Esophagus mucosa (tissue), 1 donor: ENCODE measurements around the gene SCAMP3. TPM values are rescaled to one million over a fixed set of nuclear protein-coding genes. Genes with fewer than 3 reads are reported as not detected.
"Not testable (repeated sequence)": the region's sequence is repeated elsewhere in the genome, so short reads cannot be mapped to it uniquely, and the experiment has no call there.

Experiments
- ATAC-seq: fragments of 200-7000 bp; cut with Tn5 transposase; one replicate; pipeline ENCODE4 v1.9.1; 2020
- total RNA-seq: library from RNA; stranded (reverse); gene quantifications from one replicate; pipeline ENCODE4 v1.2.4, GENCODE V29; 2023
- donor health status: DM: yes; HTN: yes; CAD: no.

Gene SCAMP3
- total RNA-seq, 1 donor from 2014 or later: 43.3 TPM

DNA sequence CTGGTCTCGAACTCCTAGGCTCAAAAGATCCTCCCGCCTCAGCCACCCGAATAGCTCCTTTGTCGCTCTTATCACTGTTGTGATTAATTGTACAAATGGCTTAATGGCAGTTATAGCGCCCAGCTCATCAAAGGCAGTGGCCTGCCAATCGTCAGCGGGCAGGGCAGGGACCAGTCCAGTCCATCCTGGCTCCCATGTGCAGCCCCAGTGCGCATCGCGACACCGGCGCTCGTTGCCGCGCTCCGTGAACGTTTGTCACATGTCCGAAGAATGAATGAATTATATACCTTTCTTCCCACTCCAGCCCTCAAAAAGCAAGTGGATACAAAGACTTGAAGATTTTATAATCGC lies 35.3 kb downstream of the SCAMP3 start:
- peak; percentile 47 for ATAC-seq

DNA sequence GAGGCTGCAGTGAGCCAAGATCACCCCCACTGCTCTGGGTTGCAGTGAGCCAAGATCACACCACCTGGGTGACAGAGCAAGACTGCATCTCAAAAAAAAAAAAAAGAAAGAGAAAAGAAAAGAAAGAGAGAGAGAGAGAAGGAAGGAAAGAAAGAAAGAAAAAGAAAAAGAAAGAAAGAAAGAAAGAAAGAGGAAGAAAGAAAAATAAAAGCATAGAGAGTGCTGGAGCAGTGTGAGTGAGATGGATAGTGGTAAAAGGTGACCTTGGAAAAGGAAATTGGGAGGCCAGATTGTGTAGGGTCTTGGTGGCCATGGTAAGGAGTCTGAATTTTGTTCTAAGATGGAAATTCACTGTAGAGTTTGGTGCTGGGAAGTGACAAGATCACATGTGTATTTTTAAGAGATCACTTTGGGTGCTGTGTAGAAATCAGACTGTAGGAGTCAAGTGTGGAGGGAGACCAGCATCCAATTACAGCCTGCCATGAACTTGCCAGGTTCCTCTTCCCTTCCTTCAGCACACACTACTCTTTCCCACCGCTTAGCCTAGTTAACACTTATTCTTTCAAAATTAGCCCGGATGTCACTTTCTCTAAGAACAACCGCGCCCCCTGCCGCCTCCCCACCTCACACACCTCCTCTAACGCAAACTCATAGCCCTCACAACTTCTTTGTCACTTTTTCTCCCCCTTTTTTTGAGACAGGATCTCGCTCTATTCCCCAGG lies 35.8 kb downstream of the SCAMP3 start:
- ATAC-seq: peak; percentile 43

DNA sequence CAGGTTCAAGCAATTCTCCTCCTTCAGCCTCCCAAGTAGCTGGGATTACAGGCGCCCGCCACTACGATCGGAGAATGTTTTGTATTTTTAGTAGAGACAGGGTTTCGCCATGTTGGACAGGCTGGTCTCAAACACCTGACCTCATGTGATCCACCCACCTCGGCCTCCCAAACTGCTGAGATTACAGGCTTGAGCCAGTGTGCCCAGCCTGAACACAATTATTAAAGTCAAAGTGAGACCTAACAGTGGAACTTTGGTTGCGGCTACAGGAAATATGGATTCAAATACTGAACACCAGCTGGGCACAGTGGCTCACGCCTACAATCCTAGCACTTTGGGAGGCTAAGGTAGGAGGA lies 36.8 kb downstream of the SCAMP3 start:
- not testable (repeated sequence) for ATAC-seq

DNA sequence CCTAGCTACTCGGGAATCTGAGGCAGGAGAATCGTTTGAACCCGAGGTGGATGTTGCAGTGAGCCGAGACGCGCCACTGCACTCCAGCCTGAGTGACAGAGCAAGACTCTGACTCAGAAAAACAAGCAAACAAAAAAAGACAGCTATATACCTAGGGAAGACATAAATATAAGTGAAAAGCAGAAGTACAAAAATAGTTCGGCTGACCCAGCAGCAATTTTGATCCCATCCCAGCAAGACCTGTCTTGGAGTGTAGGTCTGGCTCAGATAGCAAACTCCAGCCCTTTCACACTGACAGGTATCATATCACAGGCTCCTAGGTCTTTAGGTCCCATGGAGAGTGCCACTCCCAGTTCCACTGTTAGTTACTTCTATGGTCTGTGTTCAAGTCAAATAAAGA lies 39.1 kb downstream of the SCAMP3 start:
- ATAC-seq: no peak

DNA sequence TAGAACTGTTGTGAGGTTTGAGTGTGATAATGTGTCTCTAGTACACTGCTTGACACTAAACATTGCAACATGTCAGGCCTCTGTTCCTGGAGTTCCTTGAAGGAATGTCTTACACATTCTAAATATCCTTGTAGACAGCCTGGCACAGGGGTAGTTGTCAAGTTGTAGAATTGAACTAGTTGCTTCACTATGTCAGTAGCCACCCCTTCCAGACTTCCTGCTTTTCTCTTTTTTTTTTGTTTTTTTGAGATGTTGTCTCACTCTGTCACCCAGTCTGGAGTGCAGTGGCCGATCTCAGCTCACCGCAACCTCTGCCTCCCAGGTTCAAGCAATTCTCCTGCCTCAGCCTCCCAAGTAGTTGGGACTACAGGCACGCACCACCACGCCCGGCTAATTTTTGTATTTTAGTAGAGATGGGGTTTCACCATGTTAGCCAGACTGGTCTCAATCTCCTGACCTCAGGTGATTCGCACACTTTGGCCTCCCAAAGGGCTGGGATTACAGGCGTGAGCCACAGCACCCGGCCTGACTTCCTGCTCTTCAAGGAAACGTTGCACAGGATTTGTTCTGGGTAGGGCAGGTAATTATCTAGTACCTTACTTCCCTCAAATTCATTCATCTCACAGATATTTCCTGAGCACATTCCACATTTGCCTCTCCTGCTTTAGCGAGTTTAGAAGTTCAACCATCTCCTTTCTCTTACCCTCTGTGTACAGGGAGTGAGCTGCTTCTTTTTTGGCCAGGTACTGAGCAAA lies 41.8 kb downstream of the SCAMP3 start:
- ATAC-seq: peak; percentile 53

DNA sequence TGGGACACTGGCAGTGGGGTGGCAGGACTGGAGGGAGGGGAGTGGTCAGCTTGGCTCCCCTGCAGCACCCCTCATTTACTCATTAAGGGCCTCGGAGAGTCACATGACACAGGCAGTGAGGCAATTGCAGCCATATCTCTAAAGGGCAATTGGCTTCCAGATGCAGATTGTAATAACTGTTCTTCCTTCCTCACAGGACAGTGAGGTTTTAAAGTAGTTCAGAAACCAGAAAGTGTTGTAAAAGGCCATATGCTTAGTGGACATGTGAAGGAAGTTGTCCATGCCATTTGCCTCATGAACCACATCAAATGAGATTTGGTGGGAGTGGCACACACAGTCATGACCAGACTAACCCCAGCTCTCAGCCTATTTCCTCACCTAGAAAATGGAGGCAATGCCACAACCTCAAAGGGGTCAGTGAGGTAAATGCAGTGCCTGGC lies 42.5 kb downstream of the SCAMP3 start:
- peak; percentile 14 for ATAC-seq

DNA sequence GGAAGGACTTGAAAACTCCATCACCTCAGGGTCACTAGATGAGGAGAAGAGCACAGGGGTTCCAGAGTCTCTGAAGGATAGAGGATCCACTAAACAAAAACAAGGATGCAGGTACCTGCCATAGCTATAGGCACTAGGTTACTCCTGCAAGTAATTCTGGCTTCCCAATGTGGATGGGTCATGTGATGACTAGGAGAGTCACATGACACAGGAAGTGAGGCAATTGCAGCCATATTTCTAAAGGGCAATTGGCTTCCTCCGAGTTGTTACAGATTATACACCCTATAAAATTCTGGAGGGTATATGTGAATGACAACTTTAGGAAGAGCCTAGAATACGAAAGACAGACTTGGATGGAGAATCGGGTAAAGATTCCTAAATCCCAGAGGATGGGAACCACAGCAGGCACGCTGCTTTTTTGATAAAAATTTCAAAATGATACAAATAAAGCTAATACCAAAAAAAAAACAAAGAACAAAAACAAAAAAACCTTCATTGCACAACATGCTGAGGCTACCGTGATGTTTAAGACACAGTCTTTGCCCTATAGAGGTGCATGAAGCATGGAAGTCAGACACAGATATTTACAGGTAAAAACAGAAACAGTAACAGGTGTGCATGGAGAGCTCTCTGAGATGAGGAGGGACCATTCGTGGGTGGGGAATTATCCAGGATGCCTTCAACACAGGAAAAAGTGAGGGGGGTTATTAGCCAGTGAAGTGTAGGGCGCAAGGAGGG lies 43.1 kb downstream of the SCAMP3 start:
- peak; percentile 24 for ATAC-seq

DNA sequence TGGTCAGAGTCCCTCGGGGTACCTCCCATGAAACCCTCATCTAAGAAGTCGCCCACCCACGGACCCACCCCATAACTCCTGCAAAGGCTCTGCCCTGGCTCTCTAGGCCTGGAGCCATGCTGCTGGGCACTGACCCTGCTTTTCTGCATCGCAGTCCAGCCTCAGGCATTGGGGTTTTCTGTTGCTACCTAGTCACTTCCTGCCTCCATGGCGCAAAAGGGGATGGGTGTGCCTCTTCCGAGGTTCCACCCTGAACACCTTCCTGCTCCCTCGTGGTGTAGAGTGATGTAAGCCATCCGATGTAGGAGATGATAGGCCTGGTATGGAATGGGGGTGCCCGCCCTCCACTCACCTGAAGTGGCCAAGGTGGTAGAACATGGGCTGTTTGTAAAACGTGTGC lies 47.5 kb downstream of the SCAMP3 start:
- ATAC-seq: peak; percentile 28

DNA sequence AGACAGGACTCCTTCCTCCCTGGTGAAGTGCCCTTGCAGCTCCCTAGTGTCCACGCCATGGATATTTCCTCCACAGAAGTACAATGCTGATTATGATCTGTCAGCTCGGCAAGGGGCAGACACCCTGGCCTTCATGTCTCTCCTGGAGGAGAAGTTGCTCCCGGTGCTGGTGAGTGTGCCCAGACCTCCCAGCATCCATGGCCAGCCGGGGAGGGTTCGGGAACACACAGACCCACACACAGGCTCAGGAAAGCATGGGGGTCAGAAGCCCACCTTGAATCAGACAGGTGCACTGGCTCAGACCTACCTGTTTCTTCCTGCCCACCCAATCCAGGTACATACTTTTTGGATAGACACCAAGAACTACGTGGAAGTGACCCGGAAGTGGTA lies 50.1 kb downstream of the SCAMP3 start:
- ATAC-seq: not testable (repeated sequence)

DNA sequence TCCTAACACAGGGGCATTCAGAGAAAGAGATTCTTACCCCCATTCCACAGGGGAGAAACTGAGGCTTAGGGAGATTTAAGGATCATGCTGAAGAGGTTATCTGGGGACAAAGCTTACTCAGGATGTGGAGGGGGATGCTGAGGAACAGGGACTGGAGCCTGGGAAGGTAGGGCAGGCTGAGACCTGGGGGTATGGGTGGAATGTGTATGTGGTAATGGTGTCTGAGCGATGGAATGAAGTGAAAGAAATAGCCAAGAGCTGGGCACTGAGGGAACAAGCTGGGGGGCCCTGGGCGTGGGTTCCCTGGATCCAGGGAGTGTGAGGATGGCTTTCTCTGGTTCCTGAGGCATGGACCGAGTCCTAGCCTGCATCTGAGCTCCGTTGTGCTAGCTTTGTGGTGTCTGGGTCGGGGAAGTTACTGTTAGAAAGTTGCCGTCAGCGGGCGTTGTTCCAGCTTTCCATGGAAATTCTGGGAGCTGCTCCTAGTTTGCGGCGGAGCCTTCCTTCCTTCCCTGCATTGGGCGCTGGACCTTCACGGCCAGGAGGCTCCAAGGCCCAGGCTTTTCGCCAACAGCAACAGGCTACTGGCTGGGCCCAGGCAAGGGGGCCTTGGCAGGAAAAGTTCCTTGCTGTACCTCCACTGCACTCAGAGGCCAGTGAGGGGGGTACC lies 50.6 kb downstream of the SCAMP3 start:
- not testable (repeated sequence) for ATAC-seq

DNA sequence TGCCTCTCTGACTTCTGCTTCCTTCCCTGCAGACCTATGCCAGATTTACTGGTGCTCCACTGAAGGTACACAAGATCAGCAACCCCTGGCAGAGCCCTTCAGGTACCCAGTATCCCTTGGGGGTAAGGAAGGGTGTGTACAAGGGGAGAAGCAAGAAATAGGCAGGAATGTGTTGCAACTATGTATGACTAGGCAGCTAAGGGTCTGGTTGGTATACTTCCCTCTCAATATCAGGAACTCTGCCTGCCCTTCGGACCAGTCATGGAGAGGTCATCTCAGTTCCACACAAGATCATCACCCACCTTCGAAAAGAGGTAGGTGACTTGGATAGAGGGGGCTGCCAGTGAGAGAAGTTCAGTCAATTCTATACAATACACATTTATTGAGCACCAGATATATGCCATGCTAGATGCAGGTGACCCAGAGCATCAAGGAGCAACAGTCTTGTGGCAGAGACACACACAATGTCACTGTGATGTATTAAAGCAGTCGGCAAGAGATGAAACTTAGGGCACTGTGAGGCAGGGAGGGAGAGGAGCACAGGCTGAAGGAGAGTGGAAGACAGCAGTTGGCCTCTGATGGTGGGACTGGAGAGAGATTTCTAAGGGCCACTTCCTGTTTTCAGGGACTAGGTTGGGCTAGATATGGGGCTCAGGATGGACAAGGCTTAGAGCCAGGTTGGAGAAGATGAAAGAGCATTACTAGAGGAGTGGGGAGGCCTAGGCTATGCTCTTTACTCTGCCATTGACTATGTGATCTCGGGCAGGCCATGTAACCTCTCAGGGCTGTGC lies 51.7 kb downstream of the SCAMP3 start:
- no peak for ATAC-seq

DNA sequence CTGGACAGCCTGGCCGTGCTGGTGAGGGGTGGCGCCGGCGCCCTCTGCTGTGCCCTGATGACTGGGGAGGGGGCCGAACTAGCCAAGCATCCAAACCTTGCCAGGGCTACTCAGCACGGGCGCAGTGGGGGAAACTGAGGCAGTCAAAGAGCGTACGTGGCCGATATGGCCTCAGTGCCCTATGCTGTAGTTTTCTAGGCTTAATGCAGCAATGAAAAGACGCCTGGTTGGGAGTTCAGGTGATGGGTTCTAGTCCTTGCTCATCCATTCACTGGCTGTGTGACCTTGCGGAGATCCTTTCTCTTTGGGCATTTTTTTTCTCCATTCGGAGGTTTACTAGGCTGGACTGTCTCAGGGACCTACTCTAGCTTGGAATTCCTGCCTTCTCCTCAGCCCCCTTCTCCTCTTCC lies 52.8 kb downstream of the SCAMP3 start:
- ATAC-seq: no peak

DNA sequence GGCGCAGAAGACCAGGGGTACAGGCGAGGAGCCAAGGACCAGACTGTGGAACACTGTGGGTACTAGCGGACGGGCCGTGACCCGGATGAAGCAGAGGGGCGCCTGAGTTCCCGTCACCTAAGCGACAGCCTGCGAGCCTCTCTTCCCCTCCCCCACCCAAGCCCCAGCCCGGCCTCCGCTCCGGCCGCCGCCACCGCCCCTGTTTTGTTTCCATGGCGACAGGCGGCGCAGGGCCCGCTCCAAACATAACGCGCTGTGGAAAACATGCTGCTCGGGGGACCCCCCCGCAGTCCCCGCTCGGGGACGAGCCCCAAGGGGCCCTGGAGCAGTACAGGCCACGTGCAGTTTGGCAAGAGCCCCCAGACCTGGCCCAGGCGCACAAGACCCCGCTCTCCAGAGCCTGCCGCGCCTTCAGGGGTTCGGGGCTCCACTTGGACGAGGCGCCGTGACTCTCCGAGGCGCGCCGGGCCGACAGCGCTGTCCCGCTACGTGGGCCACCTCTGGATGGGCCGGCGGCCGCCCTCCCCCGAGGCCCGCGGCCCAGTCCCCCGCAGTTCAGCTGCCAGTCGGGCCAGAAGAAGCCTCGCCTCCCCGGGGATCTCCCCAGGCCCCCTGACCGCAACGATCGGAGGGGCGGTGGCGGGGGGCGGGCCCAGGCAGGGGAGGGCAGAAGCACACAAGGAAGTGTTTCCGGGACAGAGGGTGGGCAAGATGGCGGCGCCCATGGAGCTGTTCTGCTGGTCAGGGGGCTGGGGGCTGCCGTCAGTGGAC lies 53.4 kb downstream of the SCAMP3 start, which contains the start of gene MTX1:
TSS of gene MTX1 (plus strand) at position 155 of the 771 bp plus-strand sequence. CDS start at position 265, 110 bp downstream.
- peak; percentile 73 for ATAC-seq

DNA sequence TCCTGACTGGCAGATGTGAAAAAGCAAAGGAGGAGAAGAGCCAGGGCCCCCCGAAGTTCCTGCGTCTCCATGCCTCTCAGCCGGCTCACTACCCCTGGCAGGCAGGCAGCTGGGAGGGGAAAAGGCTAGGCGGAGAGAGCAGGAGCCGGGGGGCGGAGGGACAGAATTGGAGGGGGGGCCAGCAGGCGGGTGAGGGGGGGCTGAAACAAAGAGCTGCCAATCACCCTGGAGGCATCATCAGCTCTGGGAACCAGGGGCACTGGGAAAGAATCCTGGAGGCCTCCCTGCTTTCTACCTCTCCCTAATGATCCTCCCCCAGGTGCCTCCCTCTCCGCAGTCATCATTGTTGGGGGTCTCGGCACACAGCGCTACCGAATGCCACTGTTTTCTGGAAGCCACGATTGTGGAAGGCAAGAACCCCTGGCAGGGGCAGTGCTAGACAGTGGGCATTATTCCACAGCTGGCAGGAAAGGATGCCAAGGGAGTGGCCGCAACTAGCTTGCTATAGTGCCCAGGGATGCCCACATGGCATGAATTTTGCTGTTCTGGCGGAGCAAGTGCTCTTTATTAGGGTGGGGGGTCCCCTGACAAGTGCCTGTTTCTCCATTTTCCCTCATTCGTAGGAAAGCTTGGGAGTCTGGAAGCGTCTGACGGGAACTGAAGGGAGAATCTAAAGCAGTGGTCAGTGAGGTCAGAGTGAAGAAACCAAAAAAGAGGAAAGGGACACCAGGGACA lies 54.2 kb downstream of the SCAMP3 start, which contains the start of gene THBS3:
TSS of gene THBS3 (minus strand) at position 92 of the 735 bp plus-strand sequence. CDS start at position 71, 21 bp downstream.
- no peak for ATAC-seq

DNA sequence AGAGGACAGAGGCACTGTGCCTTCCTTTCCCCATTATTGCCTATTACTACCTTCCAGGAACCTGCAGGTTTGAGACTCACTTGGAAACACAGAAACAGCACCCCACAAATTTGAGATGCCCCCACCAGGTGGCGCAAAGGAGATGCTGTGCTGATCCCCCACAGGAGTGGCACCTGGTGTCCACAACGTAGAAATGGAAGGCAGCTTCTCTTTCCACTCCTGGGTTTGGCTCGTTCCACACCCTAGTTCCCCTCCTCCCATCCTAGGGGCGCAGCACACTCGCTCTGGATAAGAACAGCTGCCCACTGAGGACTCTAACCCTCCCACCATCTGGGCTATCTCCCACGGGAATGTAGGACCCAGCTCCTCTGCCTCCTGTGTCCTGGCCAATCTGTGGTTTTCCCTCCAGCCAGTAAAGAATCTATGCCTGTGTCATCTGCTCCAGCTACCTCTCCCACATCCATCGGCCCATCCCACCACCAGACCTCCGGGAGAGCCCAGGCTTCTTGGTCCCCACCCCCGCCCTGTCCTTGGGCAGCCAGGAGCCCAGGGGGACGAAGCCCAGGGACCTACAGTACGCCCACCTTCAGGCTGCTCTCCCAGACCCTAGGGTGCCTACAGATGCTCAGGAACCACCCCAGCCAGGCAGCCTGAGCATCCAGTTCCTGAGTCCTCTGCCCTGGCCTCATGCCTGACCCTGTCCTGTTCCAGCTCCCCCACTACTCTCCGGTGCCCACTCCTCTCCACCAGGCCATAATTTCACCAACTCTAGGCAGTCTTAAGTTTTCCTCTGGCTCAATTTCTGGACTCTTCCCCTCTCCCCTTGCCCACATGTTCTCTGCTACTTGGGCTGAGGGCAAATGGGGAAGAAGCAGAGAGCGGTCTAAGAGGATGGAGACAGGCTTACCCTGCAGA lies 55.0 kb downstream of the SCAMP3 start:
- peak; percentile 65 for ATAC-seq
